Transverse colon (tissue), 4 donors: Measurements from ENCODE around the gene FHAD1. TPM values are rescaled to one million over a fixed set of nuclear protein-coding genes. Genes with fewer than 3 reads are reported as not detected.

ENCODE experiments used
- DNase-seq: peaks from one replicate; pipeline ENCODE4 v3.0.0-alpha.2; 2019
- H3K27ac ChIP-seq, 4 donors: fragments of 200-600 bp; sonication (generic); 2 replicates each; pipeline ENCODE4 v1.5.1; 2016 to 2018; ENCODE audit warnings: inconsistent platforms in 4 of 4
- H3K27me3 ChIP-seq: fragments of 200-600 bp; sonication (generic); 2 replicates; pipeline ENCODE4 v1.5.1; 2017; ENCODE audit warnings: inconsistent platforms
- H3K36me3 ChIP-seq, 4 donors: fragments of 200-600 bp; sonication (generic); 2 replicates each; pipeline ENCODE4 v1.5.1; 2017 to 2019; ENCODE audit warnings: inconsistent platforms in 4 of 4
- H3K4me1 ChIP-seq, 4 donors: fragments of 200-600 bp; sonication (generic); 2 replicates each; pipeline ENCODE4 v1.5.1; 2017 to 2020; ENCODE audit warnings: inconsistent platforms in 4 of 4
- H3K4me3 ChIP-seq, 4 donors: fragments of 200-600 bp; sonication (generic); 1 replicate in 1 of 4; 2 replicates in 3 of 4; pipeline versions ENCODE4 v1.5.1 to v1.6.1; 2017 to 2019; ENCODE audit warnings: inconsistent platforms in 4 of 4
- H3K9me3 ChIP-seq, 2 donors: fragments of 200-600 bp; sonication (generic); 2 replicates each; pipeline ENCODE4 v1.5.1; 2017 to 2019; ENCODE audit warnings: inconsistent platforms in 2 of 2
- CTCF ChIP-seq, 5 experiments: fragments of 200-600 bp in 3 of 5; fragments of 450-650 bp in 2 of 5; sonication (generic) in 3 of 5; IDR thresholded peaks; 1 replicate in 2 of 5; 2 replicates in 3 of 5; pipeline ENCODE4 v1.5.1; 2016 to 2017; ENCODE audit warnings: antibody characterized with exemption in 5 of 5, inconsistent platforms in 3 of 5, mild to moderate bottlenecking in 2 of 5, moderate library complexity in 1 of 5
- EP300 ChIP-seq: sonication (generic); formaldehyde crosslinking; IDR thresholded peaks from one replicate; pipeline ENCODE4 v1.6.1; 2017; ENCODE audit warnings: antibody characterized with exemption, low read depth
- POLR2A ChIP-seq: fragments of 450-650 bp; IDR thresholded peaks from one replicate; pipeline ENCODE4 v1.6.1; 2016; ENCODE audit warnings: antibody characterized with exemption, mild to moderate bottlenecking, moderate library complexity
- POLR2AphosphoS5 ChIP-seq, 3 donors: sonication (generic); formaldehyde crosslinking; IDR thresholded peaks; one replicate each; pipeline ENCODE4 v1.6.1; 2016; ENCODE audit warnings: antibody characterized with exemption in 3 of 3
- WGBS, 2 donors: methylation state at CpG; one replicate each; pipeline ENCODE4 v1.1.5; 2018; ENCODE audit warnings: low coverage in 1 of 2; 5-methylcytosine and 5-hydroxymethylcytosine counted together
- in situ Hi-C, 4 donors: fragments of 200-750 bp; cut with MboI; loops; one replicate each; pipeline versions ENCODE4 v1.15.0 to v1.15.1; 2017; ENCODE audit warnings: low sequenced_read_pairs in 3 of 4, low pct_ligation_motif_present in 1 of 4, low pct_unique_long_range_greater_than_20kb in 1 of 4
- intact Hi-C: fragments of 100-400 bp; cut with DNase I; formaldehyde crosslinking; loops from one replicate; pipeline ENCODE4 v1.15.1; 2023; ENCODE audit warnings: low total_unique reads
- total RNA-seq, 4 donors: library from RNA; depleted of rRNA; stranded (reverse); fragments of >200 nt; gene quantifications; one replicate each; pipeline ENCODE4 v1.1.0, GENCODE V29; 2016

The FHAD1 gene
- total RNA-seq, 4 donors from 2014 or later, result 0.75 to 0.82 TPM; not detected in 2

DNA sequence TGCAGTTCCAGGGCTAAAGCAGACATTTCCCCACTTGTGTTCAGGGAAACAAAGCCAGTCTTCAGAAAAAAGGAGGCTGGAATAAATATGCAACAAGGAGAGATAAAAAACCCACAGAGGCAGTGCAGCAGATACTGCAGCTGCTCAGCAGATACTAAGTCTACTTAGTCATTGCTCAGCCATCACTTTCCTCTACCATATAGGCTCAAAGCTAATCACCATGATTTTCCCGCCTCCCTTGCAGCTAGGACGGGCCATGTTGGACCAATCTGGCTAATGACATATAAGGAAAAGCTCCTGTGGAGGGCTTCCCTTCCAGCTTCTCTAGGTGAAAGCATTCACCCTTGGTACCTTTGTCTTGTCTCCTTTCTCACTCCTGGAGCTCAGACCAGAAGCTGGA, 152.7 kb downstream of the FHAD1 start:
- Histone ChIP-seq H3K9me3 (no peaks in the 10 kb centered on the region), H3K4me1 (no peaks in the 10 kb centered on the region), H3K27me3 (no peaks in the 10 kb centered on the region), H3K36me3 (no peaks in the 10 kb centered on the region), H3K27ac (no peak overlapping the region), H3K4me3 (no peak overlapping the region)
- 100% methylated on average over 2 of the region's 2 CpGs for WGBS, 2 donors
- TF ChIP-seq POLR2A, result no peak
- TF ChIP-seq POLR2AphosphoS5 (IDR thresholded peaks at IDR 0.05), result no peak
- TF ChIP-seq EP300, result no peak
- no peak for TF ChIP-seq CTCF (IDR thresholded peaks at IDR 0.05)
- no peak for DNase-seq
- in situ Hi-C loops, result no loop called here
- intact Hi-C loops, result no loop called here

GRCh38 chr1:15400627-15401026, 153.6 kb downstream of the FHAD1 start:
- TF ChIP-seq EP300, result no peak
- TF ChIP-seq POLR2A, result no peak
- no peak for TF ChIP-seq CTCF (IDR thresholded peaks at IDR 0.05)
- no peak for TF ChIP-seq POLR2AphosphoS5 (IDR thresholded peaks at IDR 0.05)
- WGBS, 2 donors, result 78% methylated on average over 3 of the region's 3 CpGs; no CpG with 5 or more reads in 1 of the 2 donors
- H3K9me3 ChIP-seq, result no peaks in the 10 kb centered on the region
- H3K4me3 ChIP-seq, result no peak overlapping the region
- H3K27me3 ChIP-seq, result no peaks in the 10 kb centered on the region
- in situ Hi-C loops, result no loop called here
- no peaks in the 10 kb centered on the region for H3K36me3 ChIP-seq
- intact Hi-C loops, result no loop called here
- no peak for DNase-seq
- no peaks in the 10 kb centered on the region for H3K4me1 ChIP-seq
- no peak overlapping the region for H3K27ac ChIP-seq

DNA sequence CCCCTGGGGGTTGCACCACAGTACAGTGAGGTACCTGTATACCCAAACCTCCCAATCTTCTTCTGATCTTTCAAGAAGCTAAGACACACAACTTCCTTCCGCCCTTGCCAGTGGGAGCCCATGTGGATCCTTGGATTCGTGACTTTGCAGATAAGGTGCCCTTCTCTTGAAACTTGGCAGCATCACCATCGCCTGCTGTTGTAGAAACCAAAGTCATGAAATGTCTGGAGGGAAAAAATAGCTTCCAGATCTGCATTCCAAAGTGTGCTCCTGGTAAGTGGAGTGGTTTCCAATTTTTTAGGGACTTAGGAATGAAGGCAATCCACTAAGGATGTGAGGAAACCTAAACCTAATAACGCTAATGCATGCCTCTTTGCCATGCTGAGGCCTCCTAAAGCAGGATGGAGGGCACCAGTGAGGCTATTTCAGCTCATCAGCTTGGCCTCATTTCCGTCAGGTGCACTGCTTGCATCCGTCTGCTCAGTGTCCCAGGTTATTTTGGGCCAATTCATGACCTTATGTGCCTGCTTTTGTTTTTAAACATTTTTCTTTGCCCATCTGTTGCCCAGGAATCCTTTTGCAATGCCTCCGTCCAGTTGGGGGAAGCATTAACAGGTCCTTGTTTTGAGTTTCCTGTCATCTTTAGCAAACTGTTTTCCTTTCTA, 154.5 kb downstream of the FHAD1 start:
- Histone ChIP-seq H3K27me3 (no peaks in the 10 kb centered on the region), H3K4me1 (no peaks in the 10 kb centered on the region), H3K9me3 (no peaks in the 10 kb centered on the region), H3K27ac (no peak overlapping the region), H3K36me3 (no peaks in the 10 kb centered on the region), H3K4me3 (no peak overlapping the region)
- TF ChIP-seq POLR2A (no peak), EP300 (no peak), CTCF (IDR thresholded peaks at IDR 0.05) (no peak), POLR2AphosphoS5 (IDR thresholded peaks at IDR 0.05) (no peak)
- DNase-seq, result no peak
- whole genome bisulfite sequencing, 2 donors, result 72 to 82% methylated on average over 5 to 7 of the region's 7 CpGs
- in situ Hi-C loops (no loop called here), intact Hi-C loops (no loop called here)

GRCh38 chr1:15402809-15403450, 155.9 kb downstream of the FHAD1 start:
- Histone ChIP-seq H3K4me1 (peaks cover 0 to 6% (median 0%) of the 10 kb centered on the region in 4 donors), H3K4me3 (no peak overlapping the region), H3K36me3 (no peaks in the 10 kb centered on the region), H3K27ac (no peak overlapping the region), H3K9me3 (no peaks in the 10 kb centered on the region), H3K27me3 (no peaks in the 10 kb centered on the region)
- TF ChIP-seq POLR2AphosphoS5 (IDR thresholded peaks at IDR 0.05) (no peak), CTCF (IDR thresholded peaks at IDR 0.05) (no peak), EP300 (no peak), POLR2A (no peak)
- in situ Hi-C loops (no loop called here), intact Hi-C loops (no loop called here)
- 93 to 95% methylated on average over 4 to 5 of the region's 5 CpGs for WGBS, 2 donors
- no peak for DNase-seq
